Upper lobe of left lung (tissue), 4 donors: Measurements from ENCODE around the gene EYA2.

Source experiments
- CTCF ChIP-seq, 6 experiments: fragments of 450-650 bp in 4 of 6; fragments of 200-600 bp in 2 of 6; sonication (generic) in 2 of 6; IDR thresholded peaks; one replicate each; pipeline ENCODE4 v1.5.1; 2016 to 2019; ENCODE audit warnings: antibody characterized with exemption in 6 of 6
- POLR2A ChIP-seq, 4 donors: fragments of 450-650 bp; IDR thresholded peaks; one replicate each; pipeline ENCODE4 v1.5.1; 2016 to 2017; ENCODE audit warnings: antibody characterized with exemption in 4 of 4, mild to moderate bottlenecking in 2 of 4

DNA sequence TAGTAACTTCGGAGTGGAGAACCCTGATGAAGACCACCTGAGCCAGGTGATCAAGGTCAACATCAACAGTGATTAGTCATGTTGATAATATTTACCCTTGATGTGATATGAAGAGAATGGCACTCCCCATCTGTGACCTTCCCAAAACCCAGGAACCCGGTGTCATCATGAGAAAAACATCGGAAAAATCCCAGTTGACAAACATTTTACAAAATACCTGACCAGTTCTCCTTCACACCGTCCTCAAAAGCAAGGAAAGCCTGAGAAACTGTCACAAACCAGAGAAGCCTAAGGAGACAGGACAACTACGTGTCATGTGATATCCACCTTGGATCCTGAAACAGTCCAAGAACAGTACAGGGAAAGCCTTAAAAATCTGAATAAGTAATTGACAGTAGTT, 264.5 kb downstream of the EYA2 start:
- TF ChIP-seq CTCF (IDR thresholded peaks at IDR 0.05) (no peak), POLR2A (IDR thresholded peaks at IDR 0.05) (no peak)
